HepG2 (cell line): ENCODE results near the gene ZFR. TPM values are rescaled to one million over a fixed set of nuclear protein-coding genes. Genes with fewer than 3 reads are reported as not detected.

Experiments used
- ATAC-seq: fragments of 200-7000 bp; cut with Tn5 transposase; 3 replicates; pipeline ENCODE4 v1.9.1; 2020; ENCODE audit warnings: mild to moderate bottlenecking, moderate library complexity
- BruUV-seq: library from RNA; stranded (reverse); fragments of 400-500 nt; replicated peaks from 2 replicates; lab custom pipeline; 2021; lab: Mats Ljungman, UMichigan
- CTCF ChIA-PET: fragments of 300-600 bp; formaldehyde crosslinking; extraction: SDS; loops from one replicate; lab custom pipeline; 2021; ENCODE audit warnings: low total read pairs, inconsistent platforms, low intra/inter-chr PET ratio; lab: Yijun Ruan, JAX
- POLR2A ChIA-PET: fragments of 350-600 bp; sonication (Branson Sonifier 250); formaldehyde crosslinking; loops from one replicate; lab custom pipeline; 2020; ENCODE audit warnings: antibody characterized with exemption, inconsistent platforms; lab: Yijun Ruan, JAX
- DNase-seq: peaks from one replicate; pipeline ENCODE4 v3.0.0-alpha.2; 2015; ENCODE audit warnings: low spot score
- FAIRE-seq: peaks from 3 replicates; lab custom pipeline; 2011; peaks lifted over from hg19 to GRCh38; lab: Jason Lieb, UNC
- H2AFZ ChIP-seq: one replicate; pipeline ENCODE4 v1.6.1; 2011; ENCODE audit warnings: low read length, inconsistent platforms
- H3K27ac ChIP-seq: fragments of 300-600 bp; 3 replicates; pipeline ENCODE4 v1.8.0; 2011; ENCODE audit warnings: mixed run types, mild to moderate bottlenecking, mixed read lengths, low read length, inconsistent platforms; ENCODE audit not compliant: insufficient read depth; ENCODE audit errors: extremely low read length
- H3K27me3 ChIP-seq, 2 experiments: fragments of 200-600 bp in 1 of 2; 2 replicates in 1 of 2; 3 replicates in 1 of 2; pipeline versions ENCODE4 v1.6.0 to v1.8.0; 2011; ENCODE audit warnings: low read length in 2 of 2, mild to moderate bottlenecking in 2 of 2, moderate library complexity in 2 of 2, inconsistent platforms in 1 of 2; ENCODE audit not compliant: insufficient read depth in 2 of 2, control insufficient read depth in 1 of 2
- H3K36me3 ChIP-seq, 2 experiments: fragments of 200-600 bp in 1 of 2; replicated peaks in 1 of 2; 2 replicates in 1 of 2; 3 replicates in 1 of 2; pipeline versions ENCODE4 v1.5.1 to v1.8.0; 2011; ENCODE audit warnings: low read length in 2 of 2, inconsistent platforms in 1 of 2; ENCODE audit not compliant: insufficient read depth in 2 of 2, control insufficient read depth in 1 of 2
- H3K4me1 ChIP-seq: 2 replicates; pipeline ENCODE4 v1.5.1; 2012; ENCODE audit warnings: low read length, inconsistent platforms; ENCODE audit not compliant: insufficient read depth
- H3K4me2 ChIP-seq: 2 replicates; pipeline ENCODE4 v1.6.0; 2011; ENCODE audit warnings: low read depth, low read length, inconsistent platforms
- H3K4me3 ChIP-seq, 3 experiments: fragments of 200-600 bp in 1 of 3; sonication (generic), shearing (Covaris generic) in 1 of 3; replicated peaks in 1 of 3; 2 replicates each; pipeline ENCODE4 v1.5.1; 2011 to 2016; ENCODE audit warnings: low read length in 3 of 3, inconsistent platforms in 2 of 3, low read depth in 2 of 3, mild to moderate bottlenecking in 2 of 3, control low read depth in 1 of 3, mixed read lengths in 1 of 3; ENCODE audit not compliant: insufficient read depth in 1 of 3
- H3K79me2 ChIP-seq: one replicate; pipeline ENCODE4 v1.6.1; 2011; ENCODE audit warnings: low read length, inconsistent platforms; ENCODE audit not compliant: insufficient read depth
- H3K9ac ChIP-seq: 2 replicates; pipeline ENCODE4 v1.6.0; 2011; ENCODE audit warnings: mild to moderate bottlenecking, low read depth, low read length, inconsistent platforms; ENCODE audit not compliant: insufficient read depth
- H3K9me3 ChIP-seq: 2 replicates; pipeline ENCODE4 v1.5.1; 2012; ENCODE audit warnings: mild to moderate bottlenecking, low read length
- H4K20me1 ChIP-seq: 2 replicates; pipeline ENCODE4 v1.6.0; 2011; ENCODE audit warnings: inconsistent platforms, mild to moderate bottlenecking, low read length, moderate library complexity; ENCODE audit not compliant: insufficient read depth
- CTCF ChIP-seq: sonication (generic); formaldehyde crosslinking; IDR thresholded peaks from 2 replicates; pipeline ENCODE4 v1.5.0; 2020; ENCODE audit warnings: mild to moderate bottlenecking, missing genetic modification reagents, moderate library complexity
- STAG1 ChIP-seq: sonication (generic); formaldehyde crosslinking; IDR thresholded peaks from 2 replicates; pipeline ENCODE4 v1.4.0; 2020; ENCODE audit warnings: missing genetic modification reagents
- ZNF18 ChIP-seq: sonication (generic); formaldehyde crosslinking; IDR thresholded peaks from 2 replicates; pipeline ENCODE4 v1.8.0; 2022; ENCODE audit warnings: mild to moderate bottlenecking, missing genetic modification reagents; ENCODE audit not compliant: insufficient replicate concordance
- ZNF598 ChIP-seq: sonication (generic); formaldehyde crosslinking; IDR thresholded peaks from 2 replicates; pipeline ENCODE4 v1.5.1; 2020; ENCODE audit warnings: mild to moderate bottlenecking, missing genetic modification reagents, borderline replicate concordance
- ZSCAN31 ChIP-seq: sonication (generic); formaldehyde crosslinking; IDR thresholded peaks from 2 replicates; pipeline ENCODE4 v1.5.0; 2020; ENCODE audit warnings: low read depth, mild to moderate bottlenecking, missing genetic modification reagents
- WGBS: methylation state at CpG from one replicate; pipeline ENCODE4 v1.1.6; 2017; ENCODE audit warnings: low lambda C conversion rate; 5-methylcytosine and 5-hydroxymethylcytosine counted together
- in situ Hi-C: cut with HindIII; loops from 2 replicates; pipeline ENCODE4 v1.10.0; 2017; ENCODE audit warnings: low pct_unique_long_range_greater_than_20kb; ENCODE audit not compliant: extremely low pct_ligation_motif_present
- intact Hi-C: fragments of 100-400 bp; cut with micrococcal nuclease; formaldehyde crosslinking; loops from one replicate; pipeline ENCODE4 v1.10.0; 2022; ENCODE audit not compliant: unreplicated experiment
- polyA plus RNA-seq, 8 experiments: library from polyadenylated mRNA; depleted of rRNA in 3 of 8; stranded (reverse) in 7 of 8; unstranded in 1 of 8; fragments of >200 nt; fragmentation: Illumina TruSeq in 4 of 8; extraction: Trizol in 4 of 8; gene quantifications; 2 replicates each; pipeline versions ENCODE4 v1.2.1 to v1.2.3, GENCODE V29; 2011 to 2016; ENCODE audit warnings: low read depth in 4 of 8, missing spikeins in 1 of 8, mixed read lengths in 1 of 8; ENCODE audit not compliant: insufficient read depth in 1 of 8
- total RNA-seq, 5 experiments: library from RNA; depleted of rRNA; stranded (reverse); fragments of >200 nt; fragmentation: Illumina TruSeq; extraction: Trizol; gene quantifications; 2 replicates each; pipeline ENCODE4 v1.2.3, GENCODE V29; 2016; ENCODE audit warnings: low read depth in 1 of 5

Gene ZFR
- total and polyA plus RNA-seq, 2 of the 13 experiments (the other 11 are each of a cell fraction or from before 2014, with no cell fraction given) = 89.0 to 92.8 TPM

GRCh38 chr5:32342656-32343055, 101.9 kb downstream of the ZFR start:
- Histone ChIP-seq H2AFZ (no peak overlapping the region), H3K27me3 (no peaks in the 10 kb centered on the region), H3K4me3 (peak overlapping the region in 1 of 3 experiments; percentile 29; a peak in 1 of 6 replicates), H3K9ac (no peak overlapping the region), H3K79me2 (no peaks in the 10 kb centered on the region), H3K4me2 (peak overlapping the region; percentile 46), H3K36me3 (no peaks in the 10 kb centered on the region), H3K4me1 (peaks cover 28% of the 10 kb centered on the region), H3K9me3 (peaks cover 47% of the 10 kb centered on the region), H3K27ac (peak overlapping the region; percentile 61), H4K20me1 (no peaks in the 10 kb centered on the region)
- FAIRE-seq = no peak
- no peak for DNase-seq
- in situ Hi-C loops (no loop called here), intact Hi-C loops (no loop called here)
- 56% methylated on average over 4 of the region's 4 CpGs for WGBS
- ChIA-PET POLR2A (interaction anchor here (1.3 kb wide), 1 partner anchor 12 kb away, joined by 4 read pairs; no protein-coding TSS in a partner anchor), CTCF (no interaction called here)
- no TSS peak for BruUV-seq
- ATAC-seq = no peak; the same call in 2 of the 3 replicates
- TF ChIP-seq ZNF598 (CRISPR knock-in tag) (no peak), ZSCAN31 (0 out of 2 replicates have a peak, but pooled peaks have one; percentile 16), CTCF (CRISPR knock-in tag) (0 out of 2 replicates have a peak, but pooled peaks have one; percentile 35), STAG1 (CRISPR knock-in tag) (peak; percentile 31), ZNF18 (no peak)
